ENCODE data around the gene ACP3.

ACP3 gene

GRCh38 chr3:132406587-132406986, 89.4 kb downstream of the ACP3 start:
- DNase-seq (ENCODE audit: low read depth in 2 of 2), result no peak

GRCh38 chr3:132407025-132407424, 89.8 kb downstream of the ACP3 start:
- DNase-seq (ENCODE audit: low read depth in 2 of 2), result no peak
